Right lobe of liver (tissue), 4 donors: Measurements from ENCODE around the gene ARID5B.

ENCODE experiments used
- CTCF ChIP-seq, 4 donors: fragments of 200-600 bp in 3 of 4; fragments of 450-650 bp in 1 of 4; IDR thresholded peaks; one replicate each; pipeline versions ENCODE4 v1.5.1 to v1.8.0; 2016 to 2022; ENCODE audit warnings: antibody characterized with exemption in 4 of 4, mild to moderate bottlenecking in 2 of 4
- POLR2A ChIP-seq: fragments of 450-650 bp; IDR thresholded peaks from one replicate; pipeline ENCODE4 v1.6.1; 2017; ENCODE audit warnings: antibody characterized with exemption, mild to moderate bottlenecking
- donor health status: DM: no; HTN: no; CAD: no.
- donor health status: DM: no; HTN: no; CAD: no.
- donor health status: DM: no; HTN: yes; CAD: no.

GRCh38 chr10:62054830-62055229 is 153.3 kb downstream of the ARID5B start:
- no peak for TF ChIP-seq POLR2A
- TF ChIP-seq CTCF (IDR thresholded peaks at IDR 0.05): no peak
